Measurements from ENCODE around the gene SECISBP2L. TPM values are rescaled to one million over a fixed set of nuclear protein-coding genes. Genes with fewer than 3 reads are reported as not detected.

Gene SECISBP2L
- total RNA-seq, 1 experiment from 2014 or later, result 40.5 TPM

- Histone ChIP-seq H3K4me3 (ENCODE audit: low read depth in 2 of 2, low read length in 2 of 2) (no peak overlapping the region), H3K4me1 (ENCODE audit: control insufficient read depth, insufficient read depth, low read length) (peaks cover 6% of the 10 kb centered on the region), H3K36me3 (ENCODE audit: control insufficient read depth, insufficient read depth, low read length) (no peaks in the 10 kb centered on the region), H3K9me3 (ENCODE audit: control insufficient read depth, insufficient read depth, low read depth, low read length) (no peaks in the 10 kb centered on the region), H3K27me3 (ENCODE audit: control insufficient read depth, insufficient read depth, low read length) (peaks cover 17% of the 10 kb centered on the region), H3K27ac (ENCODE audit: low read length) (no peak overlapping the region)
- TF ChIP-seq TCF7L2 (IDR thresholded peaks at IDR 0.05; ENCODE audit: low read depth, low read length) (no peak), POLR2AphosphoS5 (IDR thresholded peaks at IDR 0.05; ENCODE audit: low read depth, low read length) (no peak), CTCF (IDR thresholded peaks at IDR 0.05) (no peak), SIN3A (IDR thresholded peaks at IDR 0.05; ENCODE audit: borderline replicate concordance, insufficient read depth, low read depth, low read length) (no peak)
- TF ChIP-seq, protein P1, sequence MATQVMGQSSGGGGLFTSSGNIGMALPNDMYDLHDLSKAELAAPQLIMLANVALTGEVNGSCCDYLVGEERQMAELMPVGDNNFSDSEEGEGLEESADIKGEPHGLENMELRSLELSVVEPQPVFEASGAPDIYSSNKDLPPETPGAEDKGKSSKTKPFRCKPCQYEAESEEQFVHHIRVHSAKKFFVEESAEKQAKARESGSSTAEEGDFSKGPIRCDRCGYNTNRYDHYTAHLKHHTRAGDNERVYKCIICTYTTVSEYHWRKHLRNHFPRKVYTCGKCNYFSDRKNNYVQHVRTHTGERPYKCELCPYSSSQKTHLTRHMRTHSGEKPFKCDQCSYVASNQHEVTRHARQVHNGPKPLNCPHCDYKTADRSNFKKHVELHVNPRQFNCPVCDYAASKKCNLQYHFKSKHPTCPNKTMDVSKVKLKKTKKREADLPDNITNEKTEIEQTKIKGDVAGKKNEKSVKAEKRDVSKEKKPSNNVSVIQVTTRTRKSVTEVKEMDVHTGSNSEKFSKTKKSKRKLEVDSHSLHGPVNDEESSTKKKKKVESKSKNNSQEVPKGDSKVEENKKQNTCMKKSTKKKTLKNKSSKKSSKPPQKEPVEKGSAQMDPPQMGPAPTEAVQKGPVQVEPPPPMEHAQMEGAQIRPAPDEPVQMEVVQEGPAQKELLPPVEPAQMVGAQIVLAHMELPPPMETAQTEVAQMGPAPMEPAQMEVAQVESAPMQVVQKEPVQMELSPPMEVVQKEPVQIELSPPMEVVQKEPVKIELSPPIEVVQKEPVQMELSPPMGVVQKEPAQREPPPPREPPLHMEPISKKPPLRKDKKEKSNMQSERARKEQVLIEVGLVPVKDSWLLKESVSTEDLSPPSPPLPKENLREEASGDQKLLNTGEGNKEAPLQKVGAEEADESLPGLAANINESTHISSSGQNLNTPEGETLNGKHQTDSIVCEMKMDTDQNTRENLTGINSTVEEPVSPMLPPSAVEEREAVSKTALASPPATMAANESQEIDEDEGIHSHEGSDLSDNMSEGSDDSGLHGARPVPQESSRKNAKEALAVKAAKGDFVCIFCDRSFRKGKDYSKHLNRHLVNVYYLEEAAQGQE (IDR thresholded peaks at IDR 0.05; ENCODE audit: insufficient read depth in 1 of 2, low read depth in 2 of 2, low read length in 1 of 2), result no peak
- in situ Hi-C loops (cut with HindIII; ENCODE audit: low pct_unique_long_range_greater_than_20kb, low sequenced_read_pairs) (no loop called here), intact Hi-C loops (cut with micrococcal nuclease; ENCODE audit: unreplicated experiment) (no loop called here)
- no TSS peak for BruUV-seq (replicated peaks)
- ChIA-PET POLR2A (no interaction called here), CTCF (interaction anchor here (0.8 kb wide), 1 partner anchor 106 kb away, joined by 3 read pairs; no protein-coding TSS in a partner anchor)
- no peak for DNase-seq (ENCODE audit: low read depth, low spot score)
- no peak for ATAC-seq
Measured at GRCh38 chr15:48968066-48968465, 78.2 kb downstream of the SECISBP2L start.

GRCh38 chr15:48967336-48967735 lies 78.9 kb downstream of the SECISBP2L start:
- Histone ChIP-seq H3K36me3 (ENCODE audit: control insufficient read depth, insufficient read depth, low read length) (no peaks in the 10 kb centered on the region), H3K4me3 (ENCODE audit: low read depth in 2 of 2, low read length in 2 of 2) (no peak overlapping the region), H3K9me3 (ENCODE audit: control insufficient read depth, insufficient read depth, low read depth, low read length) (no peaks in the 10 kb centered on the region), H3K4me1 (ENCODE audit: control insufficient read depth, insufficient read depth, low read length) (peaks cover 6% of the 10 kb centered on the region), H3K27me3 (ENCODE audit: control insufficient read depth, insufficient read depth, low read length) (peaks cover 20% of the 10 kb centered on the region), H3K27ac (ENCODE audit: low read length) (no peak overlapping the region)
- TF ChIP-seq, protein P1 (IDR thresholded peaks at IDR 0.05; ENCODE audit: insufficient read depth in 1 of 2, low read depth in 2 of 2, low read length in 1 of 2), result no peak
- TF ChIP-seq CTCF (IDR thresholded peaks at IDR 0.05), result no peak
- in situ Hi-C loops (cut with HindIII; ENCODE audit: low pct_unique_long_range_greater_than_20kb, low sequenced_read_pairs), result no loop called here
- intact Hi-C loops (cut with micrococcal nuclease; ENCODE audit: unreplicated experiment), result no loop called here
- DNase-seq (ENCODE audit: low read depth, low spot score), result no peak
- POLR2A ChIA-PET, result no interaction called here
- no peak for ATAC-seq
- no TSS peak for BruUV-seq (replicated peaks)
- CTCF ChIA-PET, result interaction anchor here (0.8 kb wide), 1 partner anchor 105 kb away, joined by 3 read pairs; no protein-coding TSS in a partner anchor
